A549 (cell line): ENCODE measurements around the gene ACYP2. TPM values are rescaled to one million over a fixed set of nuclear protein-coding genes. Genes with fewer than 3 reads are reported as not detected.

Source experiments
- ATAC-seq, 2 experiments: fragments of 200-7000 bp in 1 of 2; fragments of >200 bp in 1 of 2; cut with Nextera tagmentation in 1 of 2; cut with Tn5 transposase in 1 of 2; 3 replicates each; pipeline versions ENCODE4 v1.8.0 to v1.9.1; 2018 to 2020; ENCODE audit warnings: mild to moderate bottlenecking in 1 of 2, moderate library complexity in 1 of 2
- CTCF ChIA-PET: fragments of 300-600 bp; sonication (Branson Sonifier 250); formaldehyde crosslinking; extraction: SDS; loops from one replicate; lab custom pipeline; 2021; ENCODE audit warnings: antibody characterized with exemption, inconsistent platforms; lab: Yijun Ruan, JAX
- POLR2A ChIA-PET: fragments of 350-600 bp; formaldehyde crosslinking; extraction: SDS; loops from one replicate; lab custom pipeline; 2021; ENCODE audit warnings: antibody characterized with exemption, inconsistent platforms; lab: Yijun Ruan, JAX
- DNase-seq, 2 experiments: peaks; one replicate each; pipeline versions ENCODE4 v3.0.0 to v3.0.0-alpha.2; 2011 to 2016; ENCODE audit warnings: low read depth in 1 of 2, low spot score in 1 of 2
- FAIRE-seq: peaks from 2 replicates; lab custom pipeline; 2011; peaks lifted over from hg19 to GRCh38; lab: Jason Lieb, UNC
- H3K27ac ChIP-seq, 2 experiments: fragments of >200 bp; sonication (Bioruptor Twin); formaldehyde crosslinking; 3 replicates each; pipeline ENCODE4 v1.5.1; 2016 to 2017
- H3K4me1 ChIP-seq: fragments of >200 bp; sonication (Bioruptor Twin); formaldehyde crosslinking; 3 replicates; pipeline ENCODE4 v1.6.1; 2016
- H3K4me2 ChIP-seq: fragments of >200 bp; sonication (Bioruptor Twin); formaldehyde crosslinking; 3 replicates; pipeline ENCODE4 v1.6.1; 2016
- H3K4me3 ChIP-seq: fragments of >200 bp; sonication (Bioruptor Twin); formaldehyde crosslinking; 3 replicates; pipeline ENCODE4 v1.5.1; 2016
- H3K9me3 ChIP-seq: fragments of >200 bp; sonication (Bioruptor Twin); formaldehyde crosslinking; 3 replicates; pipeline ENCODE4 v1.6.1; 2016
- BCL3 ChIP-seq: fragments of >200 bp; sonication (Bioruptor Twin); formaldehyde crosslinking; IDR thresholded peaks from 3 replicates; pipeline ENCODE4 v1.6.1; 2016
- BHLHE40 ChIP-seq: IDR thresholded peaks from 2 replicates; pipeline ENCODE4 v1.6.1; 2012; ENCODE audit warnings: low read depth, low read length, inconsistent platforms
- CEBPB ChIP-seq, 2 experiments: fragments of >200 bp in 1 of 2; sonication (Bioruptor Twin) in 1 of 2; formaldehyde crosslinking in 1 of 2; IDR thresholded peaks; 2 replicates each; pipeline ENCODE4 v1.6.1; 2012 to 2016
- FOSL2 ChIP-seq, 2 experiments: fragments of 450-650 bp in 1 of 2; fragments of >200 bp in 1 of 2; sonication (Bioruptor Twin) in 1 of 2; formaldehyde crosslinking; IDR thresholded peaks; 2 replicates each; pipeline versions ENCODE4 v1.5.0 to v1.6.1; 2016 to 2020; ENCODE audit warnings: mild to moderate bottlenecking in 1 of 2, moderate library complexity in 1 of 2
- HMGXB4 ChIP-seq: fragments of 250-450 bp; sonication (Bioruptor Pico); IDR thresholded peaks from 2 replicates; pipeline ENCODE4 v1.5.0; 2021; ENCODE audit warnings: mild to moderate bottlenecking, moderate library complexity, borderline replicate concordance
- HOXB5 ChIP-seq: fragments of 250-450 bp; sonication (Bioruptor Pico); IDR thresholded peaks from 2 replicates; pipeline ENCODE4 v1.5.0; 2020; ENCODE audit warnings: mild to moderate bottlenecking, moderate library complexity
- JUNB ChIP-seq: fragments of >200 bp; sonication (Bioruptor Twin); formaldehyde crosslinking; IDR thresholded peaks from 2 replicates; pipeline ENCODE4 v1.6.1; 2016
- KDM5A ChIP-seq: fragments of 200-600 bp; sonication (generic); IDR thresholded peaks from 2 replicates; pipeline ENCODE4 v1.6.1; 2016; ENCODE audit warnings: antibody characterized with exemption, mild to moderate bottlenecking
- MAFK ChIP-seq: fragments of 450-650 bp; IDR thresholded peaks from 2 replicates; pipeline ENCODE4 v1.6.1; 2014; ENCODE audit not compliant: partially characterized antibody
- MAX ChIP-seq: IDR thresholded peaks from 2 replicates; pipeline ENCODE4 v1.6.1; 2012
- NFE2L2 ChIP-seq: fragments of 150-350 bp; conservative IDR thresholded peaks from 2 replicates; pipeline ENCODE4 v1.6.1; 2014; ENCODE audit warnings: low read length
- PHF8 ChIP-seq: fragments of 200-600 bp; sonication (generic); IDR thresholded peaks from 2 replicates; pipeline ENCODE4 v1.6.1; 2016; ENCODE audit warnings: low read depth, mild to moderate bottlenecking, antibody characterized with exemption, moderate library complexity, borderline replicate concordance
- POLR2A ChIP-seq: IDR thresholded peaks from 2 replicates; pipeline ENCODE4 v1.6.1; 2012; ENCODE audit warnings: mild to moderate bottlenecking, low read length
- RFX5 ChIP-seq: fragments of 450-650 bp; IDR thresholded peaks from 2 replicates; pipeline ENCODE4 v1.7.1; 2014; ENCODE audit warnings: antibody characterized with exemption, mild to moderate bottlenecking, moderate library complexity
- SMC3 ChIP-seq: fragments of >200 bp; sonication (Bioruptor Twin); formaldehyde crosslinking; IDR thresholded peaks from 3 replicates; pipeline ENCODE4 v1.6.1; 2018; ENCODE audit warnings: inconsistent platforms
- TP53 ChIP-seq: fragments of 250-450 bp; sonication (Bioruptor Pico); IDR thresholded peaks from 2 replicates; pipeline ENCODE4 v1.5.0; 2021; ENCODE audit warnings: mild to moderate bottlenecking, moderate library complexity
- ZFP36 ChIP-seq: fragments of 450-650 bp; IDR thresholded peaks from 2 replicates; pipeline ENCODE4 v1.6.1; 2014; ENCODE audit warnings: borderline replicate concordance; ENCODE audit not compliant: partially characterized antibody
- ZNF302 ChIP-seq: fragments of 250-450 bp; sonication (Bioruptor Pico); IDR thresholded peaks from 2 replicates; pipeline ENCODE4 v1.9.0; 2021; ENCODE audit warnings: inconsistent platforms, mild to moderate bottlenecking, moderate library complexity
- WGBS: methylation state at CpG from one replicate; pipeline ENCODE4 v1.1.6; 2017; ENCODE audit errors: missing lambda C conversion rate; 5-methylcytosine and 5-hydroxymethylcytosine counted together
- polyA plus RNA-seq, 4 experiments: library from polyadenylated mRNA; depleted of rRNA in 3 of 4; stranded (reverse); fragments of >200 nt; fragmentation: RNase III in 1 of 4; extraction: RNeasy Plus Mini Kit Qiagen cat#74134 plus additional on column Dnase treatment in 1 of 4; gene quantifications; 2 replicates in 3 of 4; 3 replicates in 1 of 4; pipeline ENCODE4 v1.2.3, GENCODE V29; 2011 to 2017

ACYP2 gene
- polyA plus RNA-seq, 2 of the 4 experiments (the other 2 are of a cell fraction) = 10.0 to 11.4 TPM

GRCh38 chr2:54073796-54074195 lies 41.6 kb upstream of the ACYP2 start:
- 0 out of 3 replicates have a peak overlapping the region, but pooled peaks have one; percentile 14 for H3K4me2 ChIP-seq
- CTCF ChIA-PET = interaction anchor here (1.4 kb wide), 1 partner anchor 12 kb away, joined by 3 read pairs; no protein-coding TSS in a partner anchor
- peak in 1 of 2 experiments; percentile 67 for DNase-seq
- no peak overlapping the region for H3K4me3 ChIP-seq
- H3K4me1 ChIP-seq = peaks cover 7% of the 10 kb centered on the region
- WGBS = 24% methylated on average over 1 of the region's 1 CpG
- no peak for FAIRE-seq
- peak; percentile 34 to 58; a peak in 4 of 6 replicates for ATAC-seq
- 0 out of 3 replicates have a peak, but pooled peaks cover 3% of the 10 kb centered on the region for H3K9me3 ChIP-seq
- POLR2A ChIA-PET = no interaction called here
- H3K27ac ChIP-seq = peak overlapping the region; percentile 21 to 33; a peak in 4 of 6 replicates
- TF ChIP-seq ZFP36 (peak; percentile 75), BCL3 (no peak), FOSL2 (IDR thresholded peaks at IDR 0.05) (peak; percentile 40; the same call in 1 of the 2 replicates), FOSL2 (CRISPR knock-in tag; IDR thresholded peaks at IDR 0.05) (peak; percentile 82), JUNB (peak; percentile 20; the same call in 1 of the 2 replicates), HMGXB4 (CRISPR knock-in tag) (no peak), CEBPB (IDR thresholded peaks at IDR 0.05) (peak in 1 of 2 experiments; percentile 35; a peak in 1 of 4 replicates), MAFK (peak; percentile 96), NFE2L2 (peak; percentile 82), ZNF302 (CRISPR knock-in tag) (no peak)

GRCh38 chr2:54074606-54075341 lies 40.6 kb upstream of the ACYP2 start:
- no peak overlapping the region for H3K27ac ChIP-seq
- ChIA-PET CTCF (interaction anchor here (0.6 to 1.4 kb wide), 3 partner anchors 13 to 273 kb away, joined by 3 to 5 read pairs (median 3); no protein-coding TSS in a partner anchor), POLR2A (no interaction called here)
- FAIRE-seq (no peak), ATAC-seq (no peak), DNase-seq (no peak)
- 82% methylated on average over 9 of the region's 9 CpGs for WGBS
- 0 out of 3 replicates have a peak, but pooled peaks cover 3% of the 10 kb centered on the region for H3K9me3 ChIP-seq
- no peak overlapping the region for H3K4me3 ChIP-seq
- H3K4me2 ChIP-seq = no peak overlapping the region
- TF ChIP-seq MAX = no peak
- peak; percentile 4 for TF ChIP-seq MAFK
- no peak for TF ChIP-seq CEBPB (IDR thresholded peaks at IDR 0.05)
- H3K4me1 ChIP-seq = peaks cover 7% of the 10 kb centered on the region

- no peak overlapping the region for H3K4me2 ChIP-seq
- CTCF ChIA-PET = interaction anchor here (1.0 kb wide), 1 partner anchor 30 kb away, joined by 6 read pairs; no protein-coding TSS in a partner anchor
- POLR2A ChIA-PET = no interaction called here
- no peak for ATAC-seq
- FAIRE-seq = no peak
- H3K4me1 ChIP-seq = peaks cover 7% of the 10 kb centered on the region
- H3K27ac ChIP-seq = no peak overlapping the region
- WGBS = 84% methylated on average over 1 of the region's 1 CpG
- H3K9me3 ChIP-seq = 0 out of 3 replicates have a peak, but pooled peaks cover 3% of the 10 kb centered on the region
- no peak for TF ChIP-seq TP53 (CRISPR knock-in tag)
- no peak for TF ChIP-seq KDM5A
- TF ChIP-seq RFX5 = no peak
- TF ChIP-seq PHF8 = no peak
- TF ChIP-seq BCL3 = no peak
- no peak for TF ChIP-seq BHLHE40
- no peak for TF ChIP-seq HOXB5 (CRISPR knock-in tag)
- no peak for TF ChIP-seq SMC3
- TF ChIP-seq POLR2A = no peak
- H3K4me3 ChIP-seq = no peak overlapping the region
- DNase-seq = no peak
Measured at GRCh38 chr2:54076586-54076985, 38.8 kb upstream of the ACYP2 start.
